ENCODE measurements around the gene PTPRJ. TPM values are rescaled to one million over a fixed set of nuclear protein-coding genes. Genes with fewer than 3 reads are reported as not detected.

The PTPRJ gene
- total and polyA plus RNA-seq, 9 of the 15 experiments (the other 6 are each of a cell fraction or from before 2014, with no cell fraction given), result 0.56 to 10.7 (median 4.8) TPM

GRCh38 chr11:47946682-47947559 lies 33.4 kb upstream of the PTPRJ start (continued):
- TF ChIP-seq, protein P1, sequence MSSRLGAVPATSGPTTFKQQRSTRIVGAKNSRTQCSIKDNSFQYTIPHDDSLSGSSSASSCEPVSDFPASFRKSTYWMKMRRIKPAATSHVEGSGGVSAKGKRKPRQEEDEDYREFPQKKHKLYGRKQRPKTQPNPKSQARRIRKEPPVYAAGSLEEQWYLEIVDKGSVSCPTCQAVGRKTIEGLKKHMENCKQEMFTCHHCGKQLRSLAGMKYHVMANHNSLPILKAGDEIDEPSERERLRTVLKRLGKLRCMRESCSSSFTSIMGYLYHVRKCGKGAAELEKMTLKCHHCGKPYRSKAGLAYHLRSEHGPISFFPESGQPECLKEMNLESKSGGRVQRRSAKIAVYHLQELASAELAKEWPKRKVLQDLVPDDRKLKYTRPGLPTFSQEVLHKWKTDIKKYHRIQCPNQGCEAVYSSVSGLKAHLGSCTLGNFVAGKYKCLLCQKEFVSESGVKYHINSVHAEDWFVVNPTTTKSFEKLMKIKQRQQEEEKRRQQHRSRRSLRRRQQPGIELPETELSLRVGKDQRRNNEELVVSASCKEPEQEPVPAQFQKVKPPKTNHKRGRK (tag; IDR thresholded peaks at IDR 0.05), result no peak
- TF ChIP-seq SIN3B (IDR thresholded peaks at IDR 0.05; ENCODE audit: low read depth) (no peak), SAFB (IDR thresholded peaks at IDR 0.05; ENCODE audit: borderline replicate concordance, low read depth, low read length) (no peak), HDAC1 (IDR thresholded peaks at IDR 0.05) (peak in 1 of 2 experiments; percentile 41; a peak in 2 of 4 replicates), EP300 (IDR thresholded peaks at IDR 0.05; ENCODE audit: low read length) (peak; percentile 76), POLR2AphosphoS5 (IDR thresholded peaks at IDR 0.05; ENCODE audit: control insufficient read depth, insufficient read depth, low read depth, low read length) (no peak), KLF1 (tag; IDR thresholded peaks at IDR 0.05) (peak; percentile 79; the same call in 1 of the 2 replicates), GABPA (tag; conservative IDR thresholded peaks at IDR 0.05; ENCODE audit: low read depth) (peak; percentile 38; the same call in 1 of the 2 replicates), NEUROD1 (IDR thresholded peaks at IDR 0.05; ENCODE audit: borderline replicate concordance, low read depth, low read length, partially characterized antibody) (peak; percentile 68), AFF1 (IDR thresholded peaks at IDR 0.05; ENCODE audit: low read depth in 1 of 2, partially characterized antibody in 2 of 2) (peak in 1 of 2 experiments; percentile 21), MTA2 (IDR thresholded peaks at IDR 0.05; ENCODE audit: low read depth) (0 out of 2 replicates have a peak, but pooled peaks have one; percentile 10), NR2C1 (IDR thresholded peaks at IDR 0.05) (no peak), NR2C1 (tag; IDR thresholded peaks at IDR 0.05) (no peak), RBM22 (IDR thresholded peaks at IDR 0.05; ENCODE audit: low read depth, low read length, poor library complexity, severe bottlenecking) (no peak), MAFG (tag; conservative IDR thresholded peaks at IDR 0.05) (peak; percentile 96), MTA3 (IDR thresholded peaks at IDR 0.05; ENCODE audit: borderline replicate concordance) (peak; percentile 54), SRSF3 (IDR thresholded peaks at IDR 0.05; ENCODE audit: insufficient read depth, low read length) (no peak), POLR2H (tag; IDR thresholded peaks at IDR 0.05; ENCODE audit: low read depth) (peak; percentile 54; the same call in 1 of the 2 replicates), NRF1 (conservative IDR thresholded peaks at IDR 0.05 in 1 of 2, IDR thresholded peaks at IDR 0.05 in 1 of 2) (peak in 1 of 2 experiments; percentile 4; a peak in 1 of 4 replicates), HMGN3 (IDR thresholded peaks at IDR 0.05; ENCODE audit: borderline replicate concordance, extremely low read depth, insufficient read length, low read depth, low read length) (no peak)

Data from K562 (cell line).